Heart left ventricle (tissue), 16 donors: Measurements from ENCODE around the gene LAMA5. TPM values are rescaled to one million over a fixed set of nuclear protein-coding genes. Genes with fewer than 3 reads are reported as not detected.

ENCODE experiments used
- ATAC-seq, 4 donors: fragments of 200-7000 bp; cut with Tn5 transposase; one replicate each; pipeline ENCODE4 v1.9.1; 2020 to 2022; ENCODE audit warnings: moderate library complexity in 4 of 4, mild to moderate bottlenecking in 3 of 4, moderate number of reproducible peaks in 1 of 4
- DNase-seq, 5 donors: peaks; one replicate each; pipeline ENCODE4 v3.0.0-alpha.2; 2020
- H3K27ac ChIP-seq, 12 donors: fragments of 200-600 bp; sonication (generic) in 4 of 12; one replicate each; pipeline versions ENCODE4 v1.5.0 to v1.8.0; 2016 to 2022; ENCODE audit warnings: mild to moderate bottlenecking in 2 of 12
- H3K27me3 ChIP-seq, 9 donors: fragments of 200-600 bp; sonication (generic) in 2 of 9; one replicate each; pipeline versions ENCODE4 v1.5.1 to v1.8.0; 2016 to 2022; ENCODE audit warnings: mild to moderate bottlenecking in 3 of 9
- H3K36me3 ChIP-seq, 9 donors: fragments of 200-600 bp; sonication (generic) in 2 of 9; one replicate each; pipeline versions ENCODE4 v1.5.0 to v1.8.0; 2018 to 2022; ENCODE audit warnings: mild to moderate bottlenecking in 2 of 9
- H3K4me1 ChIP-seq, 12 donors: fragments of 200-600 bp; sonication (generic) in 4 of 12; one replicate each; pipeline versions ENCODE4 v1.5.0 to v1.8.0; 2016 to 2022; ENCODE audit warnings: mild to moderate bottlenecking in 3 of 12
- H3K4me3 ChIP-seq, 12 donors: fragments of 200-600 bp; sonication (generic) in 4 of 12; one replicate each; pipeline versions ENCODE4 v1.5.0 to v1.8.0; 2017 to 2022; ENCODE audit warnings: mild to moderate bottlenecking in 9 of 12, moderate library complexity in 4 of 12
- H3K9me3 ChIP-seq, 12 donors: fragments of 200-600 bp; sonication (generic) in 4 of 12; one replicate each; pipeline versions ENCODE4 v1.5.0 to v1.8.0; 2016 to 2022; ENCODE audit warnings: mild to moderate bottlenecking in 1 of 12
- POLR2A ChIP-seq, 2 donors: fragments of 450-650 bp; IDR thresholded peaks; one replicate each; pipeline ENCODE4 v1.6.1; 2017; ENCODE audit warnings: antibody characterized with exemption in 2 of 2, mild to moderate bottlenecking in 2 of 2, moderate library complexity in 2 of 2
- WGBS, 4 donors: extraction: QIAGEN DNeasy Blood & Tissue Kit in 2 of 4; methylation state at CpG; one replicate each; pipeline versions ENCODE4 v1.1.5 to v1.1.7; 2013 to 2018; 5-methylcytosine and 5-hydroxymethylcytosine counted together
- intact Hi-C, 10 donors: fragments of 100-400 bp; cut with DNase I; formaldehyde crosslinking; loops; one replicate each; pipeline versions ENCODE4 v1.11.1 to v1.14.2; 2022
- polyA plus RNA-seq, 2 donors: library from polyadenylated mRNA; stranded (reverse); fragments of 200-250 nt; gene quantifications; one replicate each; pipeline ENCODE4 v1.2.3, GENCODE V29; 2013
- total RNA-seq, 9 donors: library from RNA; depleted of rRNA in 2 of 9; stranded (reverse); fragments of >200 nt in 2 of 9; fragmentation: NEBNext Ultra II Directional in 3 of 9; extraction: Animal tissue kit (Norgen Biotek cat#: 25700) in 3 of 9; gene quantifications; one replicate each; pipeline versions ENCODE4 v1.1.0 to v1.2.4, GENCODE V29; 2016 to 2023
- TF ChIP-seq, protein P1 (sequence below), 12 donors: fragments of 200-600 bp; sonication (generic) in 4 of 12; IDR thresholded peaks; one replicate each; pipeline versions ENCODE4 v1.5.0 to v1.8.0; 2018 to 2022; ENCODE audit warnings: antibody characterized with exemption in 12 of 12, mild to moderate bottlenecking in 5 of 12
- donor health status: ischemic (EF 13 %, LVEDD 7.1; RV severe dilation, severe dysfunction).
- donor health status: healthy with polysubstance abuse.
- donor health status: DM: no; HTN: yes; CAD: no.
- donor health status: DM: no; HTN: no; CAD: no.
- donor health status: ischemic (EF 25% LVEDD 6.9; RV normal size, moderate dysfunction).
- donor health status: ischemic (EF 25% LVEDD 5.7; RV mildly dilated, moderate dysfunction).
- donor health status: healthy.
- donor health status: DM: yes; HTN: yes; CAD: no.
- donor health status: ischemic (EF 35%, LVEDD 5.7; RV mildly dilated, moderate dysfunction).
- donor health status: nonischemic (EF 11% LVEDD 7.7; RV severe dilation, severe dysfunction).
- donor health status: DM: yes; HTN: yes; CAD: no.
- donor health status: PGD.
- donor health status: ischemic (EF 29% LVEDD 5.4; RV normal size, mild dysfunction).
- donor health status: nonischemic (EF 23%, LVEDD 6.1; RV moderate dilation, normal function).

Gene LAMA5
- total and polyA plus RNA-seq, 11 donors: 57.4 to 128 (median 73.6) TPM

DNA sequence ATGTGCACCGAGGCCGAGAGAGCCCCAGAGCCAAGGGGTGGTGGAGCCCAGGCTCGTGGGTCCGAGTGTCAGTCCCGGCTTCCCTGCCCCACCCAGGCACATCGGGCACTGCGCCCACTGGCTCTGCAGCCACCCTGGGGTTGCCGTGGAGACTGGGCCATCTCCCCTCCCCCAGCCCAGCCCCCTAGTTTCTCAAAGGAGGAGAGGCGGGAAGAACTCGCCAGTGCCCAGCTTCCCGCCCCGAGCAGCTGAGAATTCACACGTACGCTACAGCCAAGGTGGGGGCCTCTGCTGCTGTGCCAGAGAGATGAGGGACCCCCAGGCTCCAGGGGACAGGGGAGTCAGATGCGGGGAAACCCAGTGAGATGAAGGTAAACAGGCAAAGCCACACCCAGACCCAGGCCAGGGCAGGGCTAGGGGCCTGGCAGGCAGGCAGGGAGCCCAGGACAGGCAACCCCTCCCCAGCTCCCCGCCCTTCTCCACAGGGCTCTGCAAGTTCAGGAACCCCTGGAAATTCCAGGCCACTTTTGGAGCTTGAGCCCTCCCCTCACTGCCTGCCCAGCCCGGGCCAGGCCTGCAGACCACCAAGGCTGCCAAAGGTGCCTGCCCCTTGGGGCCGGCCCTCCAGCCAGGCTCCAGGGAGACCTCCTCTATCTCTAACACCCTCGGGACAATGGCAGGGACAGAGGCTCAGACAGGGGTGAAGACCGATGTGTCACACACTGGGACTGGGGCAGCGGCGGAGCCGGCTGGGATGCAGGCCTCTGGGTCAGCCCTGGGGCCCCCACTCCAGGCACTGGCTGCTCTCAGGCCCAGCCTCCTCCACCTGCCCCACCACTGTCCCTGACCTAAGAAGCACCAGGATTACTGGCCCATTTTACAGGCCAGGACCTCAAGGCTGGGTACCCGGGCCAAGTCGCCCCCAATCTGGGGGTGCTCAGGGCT lies 6.0 kb downstream of the LAMA5 start:
- peaks cover 0 to 15% (median 0%) of the 10 kb centered on the region in 9 donors for H3K36me3 ChIP-seq
- no peak overlapping the region for H3K4me3 ChIP-seq
- WGBS, 4 donors: 46 to 65% (median 57%) methylated on average over 14 to 25 of the region's 25 CpGs
- H3K27ac ChIP-seq: peak overlapping the region; percentile 37 to 97 (median 81)
- DNase-seq (peak; percentile 25 to 66 (median 33)), ATAC-seq (no peak)
- intact Hi-C loops: no loop called here
- TF ChIP-seq, protein P1, sequence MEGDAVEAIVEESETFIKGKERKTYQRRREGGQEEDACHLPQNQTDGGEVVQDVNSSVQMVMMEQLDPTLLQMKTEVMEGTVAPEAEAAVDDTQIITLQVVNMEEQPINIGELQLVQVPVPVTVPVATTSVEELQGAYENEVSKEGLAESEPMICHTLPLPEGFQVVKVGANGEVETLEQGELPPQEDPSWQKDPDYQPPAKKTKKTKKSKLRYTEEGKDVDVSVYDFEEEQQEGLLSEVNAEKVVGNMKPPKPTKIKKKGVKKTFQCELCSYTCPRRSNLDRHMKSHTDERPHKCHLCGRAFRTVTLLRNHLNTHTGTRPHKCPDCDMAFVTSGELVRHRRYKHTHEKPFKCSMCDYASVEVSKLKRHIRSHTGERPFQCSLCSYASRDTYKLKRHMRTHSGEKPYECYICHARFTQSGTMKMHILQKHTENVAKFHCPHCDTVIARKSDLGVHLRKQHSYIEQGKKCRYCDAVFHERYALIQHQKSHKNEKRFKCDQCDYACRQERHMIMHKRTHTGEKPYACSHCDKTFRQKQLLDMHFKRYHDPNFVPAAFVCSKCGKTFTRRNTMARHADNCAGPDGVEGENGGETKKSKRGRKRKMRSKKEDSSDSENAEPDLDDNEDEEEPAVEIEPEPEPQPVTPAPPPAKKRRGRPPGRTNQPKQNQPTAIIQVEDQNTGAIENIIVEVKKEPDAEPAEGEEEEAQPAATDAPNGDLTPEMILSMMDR (IDR thresholded peaks at IDR 0.05): no peak
- TF ChIP-seq POLR2A (IDR thresholded peaks at IDR 0.05): no peak
- no peaks in the 10 kb centered on the region for H3K9me3 ChIP-seq
- H3K27me3 ChIP-seq: peaks cover 0 to 8% (median 0%) of the 10 kb centered on the region in 9 donors
- H3K4me1 ChIP-seq: peaks cover 33 to 96% (median 90%) of the 10 kb centered on the region in 12 donors

DNA sequence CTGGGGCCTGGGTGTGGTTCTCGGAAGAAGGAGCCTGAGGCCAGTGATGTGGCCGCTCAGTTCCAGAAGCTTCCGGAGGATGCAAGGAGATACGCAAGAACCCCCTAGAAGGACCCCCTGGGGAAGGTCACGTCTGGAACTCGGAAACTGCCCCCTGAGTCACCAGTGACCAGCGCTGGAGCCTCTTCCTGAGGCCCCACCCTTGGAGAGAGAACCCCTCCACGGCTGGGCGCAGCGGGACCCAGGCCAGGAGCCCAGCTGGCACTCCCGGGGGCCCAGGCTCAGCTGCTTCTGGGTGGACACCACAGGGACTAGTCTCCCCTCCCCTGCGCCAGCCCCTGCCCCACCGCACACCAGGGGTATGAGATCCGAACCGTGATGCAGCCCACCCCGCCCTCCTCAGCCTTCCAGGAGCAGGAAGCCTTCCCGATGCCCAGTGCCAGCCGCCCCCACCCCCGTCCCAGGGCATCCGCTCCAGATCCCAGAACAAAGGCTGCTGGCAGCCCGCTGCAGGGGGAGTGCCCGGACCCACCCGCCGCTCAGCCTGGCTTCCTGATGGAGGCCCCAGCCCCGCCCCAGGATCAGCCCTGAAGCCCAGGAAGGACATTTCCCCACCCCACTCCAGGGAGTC lies 7.5 kb downstream of the LAMA5 start:
- DNase-seq (peak; percentile 65 to 85 (median 73)), ATAC-seq (peak; percentile 8 to 49 (median 18))
- H3K4me1 ChIP-seq: peaks cover 42 to 96% (median 92%) of the 10 kb centered on the region in 12 donors
- WGBS, 4 donors: 44 to 65% (median 51%) methylated on average over 18 to 25 of the region's 25 CpGs
- TF ChIP-seq, protein P1 (IDR thresholded peaks at IDR 0.05): no peak
- TF ChIP-seq POLR2A (IDR thresholded peaks at IDR 0.05): peak in 1 of 2 donors; percentile 12
- no peaks in the 10 kb centered on the region for H3K9me3 ChIP-seq
- intact Hi-C loops: loop anchor here in 2 of 10 donors (5.0 to 10.0 kb wide), 2 partner anchors 55 to 57 kb away; partner anchors contain the start of gene ADRM1 (in 2 of the 2)
- H3K27ac ChIP-seq: peak overlapping the region; percentile 69 to 97 (median 93)
- peak overlapping the region in 2 of 12 donors; percentile 27 to 36 for H3K4me3 ChIP-seq
- H3K36me3 ChIP-seq: peaks cover 0 to 15% (median 0%) of the 10 kb centered on the region in 9 donors
- peaks cover 0 to 4% (median 0%) of the 10 kb centered on the region in 9 donors for H3K27me3 ChIP-seq

- ATAC-seq (no peak), DNase-seq (no peak)
- Histone ChIP-seq H3K4me1 (peaks cover 45 to 96% (median 90%) of the 10 kb centered on the region in 12 donors), H3K4me3 (peak overlapping the region in 4 of 12 donors; percentile 4 to 36 (median 29)), H3K9me3 (no peaks in the 10 kb centered on the region), H3K36me3 (peaks cover 0 to 15% (median 0%) of the 10 kb centered on the region in 9 donors), H3K27ac (peak overlapping the region; percentile 69 to 97 (median 93)), H3K27me3 (peaks cover 0 to 4% (median 0%) of the 10 kb centered on the region in 9 donors)
- TF ChIP-seq POLR2A (IDR thresholded peaks at IDR 0.05): no peak
- TF ChIP-seq, protein P1 (IDR thresholded peaks at IDR 0.05): no peak
- WGBS, 4 donors: 48 to 63% (median 62%) methylated on average over 4 to 16 of the region's 16 CpGs
- intact Hi-C loops: loop anchor here in 2 of 10 donors (5.0 to 10.0 kb wide), 2 partner anchors 54 to 57 kb away; partner anchors contain the start of gene ADRM1 (in 2 of the 2)
These were observed 8.0 kb downstream of the LAMA5 start for GRCh38 chr20:62359043-62359490.
